HL-60 (cell line): ENCODE data around the gene HVCN1.

Source experiments
- DNase-seq, 2 experiments: peaks; one replicate each; pipeline ENCODE4 v3.0.0-alpha.2; 2010 to 2020; ENCODE audit warnings: low read depth in 1 of 2, low spot score in 1 of 2
- H3K27ac ChIP-seq: fragments of 250-450 bp; sonication (Bioruptor Pico); replicated peaks from 2 replicates; pipeline ENCODE4 v1.5.1; 2020; ENCODE audit warnings: mild to moderate bottlenecking, moderate library complexity
- H3K27me3 ChIP-seq: fragments of 250-450 bp; sonication (Bioruptor Pico); 2 replicates; pipeline ENCODE4 v1.5.1; 2021; ENCODE audit warnings: mild to moderate bottlenecking, moderate library complexity; ENCODE audit not compliant: insufficient read depth, poor library complexity, severe bottlenecking
- H3K4me3 ChIP-seq: replicated peaks from 2 replicates; pipeline ENCODE4 v1.5.1; 2011; ENCODE audit warnings: mild to moderate bottlenecking, control low read depth, low read length; ENCODE audit not compliant: insufficient read depth
- GABPA ChIP-seq: IDR thresholded peaks from 2 replicates; pipeline ENCODE4 v1.6.1; 2012; ENCODE audit warnings: low read depth
- POLR2AphosphoS5 ChIP-seq: IDR thresholded peaks from 2 replicates; pipeline ENCODE4 v1.6.1; 2012; ENCODE audit warnings: low read depth
- REST ChIP-seq: IDR thresholded peaks from 2 replicates; pipeline ENCODE4 v1.6.1; 2012; ENCODE audit warnings: low read depth; ENCODE audit not compliant: insufficient replicate concordance
- SPI1 ChIP-seq: IDR thresholded peaks from 2 replicates; pipeline ENCODE4 v1.6.1; 2012; ENCODE audit warnings: low read depth, mild to moderate bottlenecking, borderline replicate concordance
- TF ChIP-seq, protein P1 (sequence below): IDR thresholded peaks from one replicate; pipeline ENCODE4 v1.5.1; 2011; ENCODE audit warnings: low read length, control low read depth, inconsistent platforms; ENCODE audit not compliant: insufficient read depth

Gene HVCN1

DNA sequence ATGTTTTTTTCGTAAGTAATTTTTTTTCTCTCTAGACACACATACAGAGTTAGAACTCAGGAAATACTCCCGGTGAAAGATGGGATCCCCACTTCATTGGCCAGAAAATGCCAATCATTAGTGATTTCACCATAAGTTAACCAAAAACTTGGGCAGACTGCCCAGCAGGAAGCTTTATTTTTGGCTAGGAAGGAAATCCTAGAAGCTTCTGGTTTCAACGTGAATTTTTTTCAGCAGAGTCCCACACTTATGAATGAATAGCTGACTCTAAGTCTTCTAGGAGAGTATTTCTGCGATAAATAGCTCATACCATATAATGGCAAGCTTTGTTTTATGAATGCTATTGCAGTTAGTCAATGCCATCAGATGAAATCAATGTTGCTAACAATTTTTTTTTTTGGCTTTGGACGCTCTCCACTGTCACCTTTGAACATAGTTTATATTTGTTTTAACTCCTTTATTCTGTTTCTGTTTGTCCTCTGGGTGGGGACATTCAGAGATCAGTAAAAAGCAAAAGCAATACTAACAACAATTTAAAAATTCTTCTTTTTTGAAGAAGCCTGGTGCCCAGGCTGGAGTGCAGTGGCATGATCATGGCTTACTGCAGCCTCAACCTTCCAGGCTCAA lies 44.3 kb upstream of the HVCN1 start:
- no peaks in the 10 kb centered on the region for H3K27me3 ChIP-seq
- H3K4me3 ChIP-seq = no peak overlapping the region
- no peak overlapping the region for H3K27ac ChIP-seq
- TF ChIP-seq GABPA = no peak
- TF ChIP-seq REST = no peak
- no peak for TF ChIP-seq SPI1
- TF ChIP-seq, protein P1, sequence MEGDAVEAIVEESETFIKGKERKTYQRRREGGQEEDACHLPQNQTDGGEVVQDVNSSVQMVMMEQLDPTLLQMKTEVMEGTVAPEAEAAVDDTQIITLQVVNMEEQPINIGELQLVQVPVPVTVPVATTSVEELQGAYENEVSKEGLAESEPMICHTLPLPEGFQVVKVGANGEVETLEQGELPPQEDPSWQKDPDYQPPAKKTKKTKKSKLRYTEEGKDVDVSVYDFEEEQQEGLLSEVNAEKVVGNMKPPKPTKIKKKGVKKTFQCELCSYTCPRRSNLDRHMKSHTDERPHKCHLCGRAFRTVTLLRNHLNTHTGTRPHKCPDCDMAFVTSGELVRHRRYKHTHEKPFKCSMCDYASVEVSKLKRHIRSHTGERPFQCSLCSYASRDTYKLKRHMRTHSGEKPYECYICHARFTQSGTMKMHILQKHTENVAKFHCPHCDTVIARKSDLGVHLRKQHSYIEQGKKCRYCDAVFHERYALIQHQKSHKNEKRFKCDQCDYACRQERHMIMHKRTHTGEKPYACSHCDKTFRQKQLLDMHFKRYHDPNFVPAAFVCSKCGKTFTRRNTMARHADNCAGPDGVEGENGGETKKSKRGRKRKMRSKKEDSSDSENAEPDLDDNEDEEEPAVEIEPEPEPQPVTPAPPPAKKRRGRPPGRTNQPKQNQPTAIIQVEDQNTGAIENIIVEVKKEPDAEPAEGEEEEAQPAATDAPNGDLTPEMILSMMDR = no peak
- TF ChIP-seq POLR2AphosphoS5 = no peak
- DNase-seq = no peak

GRCh38 chr12:110732572-110732971 lies 43.7 kb upstream of the HVCN1 start:
- no peak for DNase-seq
- no peak for TF ChIP-seq GABPA
- TF ChIP-seq REST = no peak
- TF ChIP-seq, protein P1 = no peak
- TF ChIP-seq SPI1 = no peak
- TF ChIP-seq POLR2AphosphoS5 = no peak
- no peak overlapping the region for H3K27ac ChIP-seq
- H3K4me3 ChIP-seq = no peak overlapping the region
- no peaks in the 10 kb centered on the region for H3K27me3 ChIP-seq

DNA sequence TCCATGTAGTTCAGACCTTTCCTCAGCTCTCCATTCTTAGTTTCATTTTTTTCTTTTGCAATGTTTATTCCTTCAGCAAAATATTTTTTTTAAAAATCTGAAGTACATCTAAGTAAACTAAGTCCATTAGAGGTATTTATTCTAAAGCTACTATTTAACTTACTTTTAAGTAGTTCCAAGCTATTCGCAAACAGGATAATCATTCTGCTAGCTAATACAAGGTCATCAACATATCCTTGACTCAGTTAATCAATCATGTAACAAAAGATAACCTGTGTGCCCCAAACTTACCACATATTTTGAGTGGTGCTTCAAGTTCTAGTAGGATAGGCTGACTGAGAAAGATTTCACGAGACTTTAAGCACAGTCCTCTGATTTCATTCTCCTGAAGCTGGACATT lies 42.6 kb upstream of the HVCN1 start:
- Histone ChIP-seq H3K27ac (no peak overlapping the region), H3K27me3 (no peaks in the 10 kb centered on the region), H3K4me3 (no peak overlapping the region)
- TF ChIP-seq, protein P1 = no peak
- TF ChIP-seq GABPA (no peak), REST (no peak), POLR2AphosphoS5 (no peak), SPI1 (no peak)
- no peak for DNase-seq
